Measurements from ENCODE around the gene AANAT. TPM values are rescaled to one million over a fixed set of nuclear protein-coding genes. Genes with fewer than 3 reads are reported as not detected.

AANAT gene
- polyA plus RNA-seq, 2 of the 4 experiments (the other 2 are of a cell fraction): 0.08 TPM; not detected in 1

DNA sequence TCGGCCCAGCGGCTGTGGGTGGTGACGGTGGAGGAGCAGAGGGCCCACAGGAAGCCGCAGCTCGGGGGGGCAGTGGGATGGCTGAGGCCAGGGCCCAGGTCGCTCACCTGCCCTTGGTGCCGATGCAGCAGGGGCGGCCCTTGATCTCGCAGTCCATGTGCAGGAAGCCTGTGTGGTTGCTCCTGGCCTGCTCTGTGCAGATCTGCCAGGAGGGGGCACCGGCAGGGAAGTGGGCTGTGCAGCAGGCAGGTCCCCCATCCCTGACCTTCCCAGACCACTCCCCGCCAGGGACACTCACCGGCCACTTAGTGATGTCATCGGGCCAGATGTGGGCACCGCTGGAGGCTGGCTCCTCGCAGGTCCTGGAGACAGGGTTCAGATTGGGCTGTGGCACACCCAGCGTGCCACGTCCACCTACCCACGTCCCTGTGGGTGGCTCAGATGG, 6.2 kb downstream of the AANAT start:
- ATAC-seq (peak; percentile 48 to 79; a peak in 4 of 6 replicates), DNase-seq (ENCODE audit: low read depth in 1 of 2, low spot score in 1 of 2) (peak in 1 of 2 experiments; percentile 49), FAIRE-seq (no peak)
- TF ChIP-seq NPAS2 (CRISPR knock-in tag; IDR thresholded peaks at IDR 0.05; ENCODE audit: borderline replicate concordance) (no peak), EHMT2 (IDR thresholded peaks at IDR 0.05; ENCODE audit: low read depth) (no peak), TFCP2L1 (CRISPR knock-in tag; IDR thresholded peaks at IDR 0.05) (no peak), SMC3 (IDR thresholded peaks at IDR 0.05) (peak; percentile 20; the same call in 1 of the 3 replicates), ESRRA (IDR thresholded peaks at IDR 0.05; ENCODE audit: borderline replicate concordance, low read length) (no peak)
- TF ChIP-seq, protein P1, sequence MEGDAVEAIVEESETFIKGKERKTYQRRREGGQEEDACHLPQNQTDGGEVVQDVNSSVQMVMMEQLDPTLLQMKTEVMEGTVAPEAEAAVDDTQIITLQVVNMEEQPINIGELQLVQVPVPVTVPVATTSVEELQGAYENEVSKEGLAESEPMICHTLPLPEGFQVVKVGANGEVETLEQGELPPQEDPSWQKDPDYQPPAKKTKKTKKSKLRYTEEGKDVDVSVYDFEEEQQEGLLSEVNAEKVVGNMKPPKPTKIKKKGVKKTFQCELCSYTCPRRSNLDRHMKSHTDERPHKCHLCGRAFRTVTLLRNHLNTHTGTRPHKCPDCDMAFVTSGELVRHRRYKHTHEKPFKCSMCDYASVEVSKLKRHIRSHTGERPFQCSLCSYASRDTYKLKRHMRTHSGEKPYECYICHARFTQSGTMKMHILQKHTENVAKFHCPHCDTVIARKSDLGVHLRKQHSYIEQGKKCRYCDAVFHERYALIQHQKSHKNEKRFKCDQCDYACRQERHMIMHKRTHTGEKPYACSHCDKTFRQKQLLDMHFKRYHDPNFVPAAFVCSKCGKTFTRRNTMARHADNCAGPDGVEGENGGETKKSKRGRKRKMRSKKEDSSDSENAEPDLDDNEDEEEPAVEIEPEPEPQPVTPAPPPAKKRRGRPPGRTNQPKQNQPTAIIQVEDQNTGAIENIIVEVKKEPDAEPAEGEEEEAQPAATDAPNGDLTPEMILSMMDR (IDR thresholded peaks at IDR 0.05): peak; percentile 28; the same call in 2 of the 3 replicates
- Histone ChIP-seq H3K4me2 (no peak overlapping the region), H3K4me3 (no peak overlapping the region), H3K9me3 (no peaks in the 10 kb centered on the region), H3K4me1 (no peaks in the 10 kb centered on the region), H3K27ac (no peak overlapping the region)
- WGBS (ENCODE audit: missing lambda C conversion rate): 84% methylated on average over 13 of the region's 18 CpGs
- POLR2A ChIA-PET: no interaction called here
- CTCF ChIA-PET: interaction anchor here (0.6 to 64.5 kb wide), 7 partner anchors 11 to 194 kb away, joined by 3 to 1994 read pairs (median 4); partner anchors contain the start of genes AANAT, RHBDF2 and UBE2O

DNA sequence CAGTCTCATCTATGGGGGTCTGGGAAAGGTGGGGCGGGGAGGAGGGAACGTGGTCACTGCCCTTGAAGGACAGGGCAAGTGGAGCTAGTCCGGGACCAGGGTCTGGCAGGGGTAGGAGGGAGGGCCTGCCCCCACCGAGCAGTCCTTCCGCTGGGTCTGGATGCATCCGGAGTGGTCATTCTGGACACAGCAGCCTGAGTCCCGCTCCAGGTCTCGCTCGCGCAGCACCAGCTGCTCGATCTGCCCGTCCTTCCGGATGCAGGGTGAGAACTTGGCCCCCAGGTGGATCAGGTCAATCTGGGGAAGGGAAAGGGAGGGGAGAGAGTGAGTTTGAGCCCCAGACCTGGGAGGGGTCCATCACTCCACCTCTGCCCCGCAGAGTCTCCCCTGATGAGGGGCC, 6.8 kb downstream of the AANAT start:
- Histone ChIP-seq H3K4me3 (no peak overlapping the region), H3K27ac (no peak overlapping the region), H3K4me2 (no peak overlapping the region), H3K9me3 (no peaks in the 10 kb centered on the region), H3K4me1 (no peaks in the 10 kb centered on the region)
- ATAC-seq (no peak), FAIRE-seq (no peak), DNase-seq (ENCODE audit: low read depth in 1 of 2, low spot score in 1 of 2) (no peak)
- POLR2A ChIA-PET: no interaction called here
- 96% methylated on average over 12 of the region's 14 CpGs for WGBS (ENCODE audit: missing lambda C conversion rate)
- CTCF ChIA-PET: interaction anchor here (1.2 to 64.5 kb wide), 5 partner anchors 12 to 171 kb away, joined by 3 to 1994 read pairs (median 8); partner anchors contain the start of genes AANAT, RHBDF2 and UBE2O
- TF ChIP-seq POLR2A (IDR thresholded peaks at IDR 0.05; ENCODE audit: low read length) (no peak), RNF2 (IDR thresholded peaks at IDR 0.05; ENCODE audit: borderline replicate concordance, low read depth) (no peak), KDM1A (IDR thresholded peaks at IDR 0.05; ENCODE audit: low read depth) (no peak), NFE2L2 (conservative IDR thresholded peaks at IDR 0.05; ENCODE audit: low read length) (no peak), CBX8 (IDR thresholded peaks at IDR 0.05) (no peak), TFCP2L1 (CRISPR knock-in tag; IDR thresholded peaks at IDR 0.05) (no peak), ESRRA (IDR thresholded peaks at IDR 0.05; ENCODE audit: borderline replicate concordance, low read length) (no peak), MAZ (IDR thresholded peaks at IDR 0.05; ENCODE audit: borderline replicate concordance, low read depth, low read length) (no peak), RCOR1 (IDR thresholded peaks at IDR 0.05; ENCODE audit: low read depth, low read length) (no peak)
- TF ChIP-seq, protein P2, sequence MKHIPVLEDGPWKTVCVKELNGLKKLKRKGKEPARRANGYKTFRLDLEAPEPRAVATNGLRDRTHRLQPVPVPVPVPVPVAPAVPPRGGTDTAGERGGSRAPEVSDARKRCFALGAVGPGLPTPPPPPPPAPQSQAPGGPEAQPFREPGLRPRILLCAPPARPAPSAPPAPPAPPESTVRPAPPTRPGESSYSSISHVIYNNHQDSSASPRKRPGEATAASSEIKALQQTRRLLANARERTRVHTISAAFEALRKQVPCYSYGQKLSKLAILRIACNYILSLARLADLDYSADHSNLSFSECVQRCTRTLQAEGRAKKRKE (CRISPR knock-in tag; IDR thresholded peaks at IDR 0.05; ENCODE audit: low read depth): no peak
- TF ChIP-seq, protein P3, sequence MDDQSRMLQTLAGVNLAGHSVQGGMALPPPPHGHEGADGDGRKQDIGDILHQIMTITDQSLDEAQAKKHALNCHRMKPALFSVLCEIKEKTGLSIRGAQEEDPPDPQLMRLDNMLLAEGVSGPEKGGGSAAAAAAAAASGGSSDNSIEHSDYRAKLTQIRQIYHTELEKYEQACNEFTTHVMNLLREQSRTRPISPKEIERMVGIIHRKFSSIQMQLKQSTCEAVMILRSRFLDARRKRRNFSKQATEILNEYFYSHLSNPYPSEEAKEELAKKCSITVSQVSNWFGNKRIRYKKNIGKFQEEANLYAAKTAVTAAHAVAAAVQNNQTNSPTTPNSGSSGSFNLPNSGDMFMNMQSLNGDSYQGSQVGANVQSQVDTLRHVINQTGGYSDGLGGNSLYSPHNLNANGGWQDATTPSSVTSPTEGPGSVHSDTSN (IDR thresholded peaks at IDR 0.05): no peak

DNA sequence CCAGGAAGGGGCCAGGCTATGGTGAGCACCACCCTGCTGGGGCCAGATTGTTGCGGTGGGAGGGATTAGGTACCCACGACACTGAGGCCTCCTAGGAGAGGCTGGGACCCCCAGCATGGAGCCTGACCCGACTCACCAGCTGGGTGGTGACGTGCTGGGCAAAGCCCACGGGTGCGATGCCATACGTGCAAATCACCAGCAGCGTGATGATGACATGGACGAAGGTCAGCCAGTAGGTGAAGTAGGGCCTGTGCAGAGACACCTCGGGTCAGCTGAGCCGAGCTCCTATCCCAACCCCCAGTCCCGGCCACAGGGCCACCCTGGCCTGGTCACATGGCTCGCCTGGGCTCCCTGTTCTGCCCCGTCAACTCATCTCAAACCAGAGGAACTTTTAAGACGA, 7.5 kb downstream of the AANAT start:
- ATAC-seq: no peak
- Histone ChIP-seq H3K9me3 (no peaks in the 10 kb centered on the region), H3K4me1 (no peaks in the 10 kb centered on the region), H3K4me2 (no peak overlapping the region), H3K4me3 (no peak overlapping the region), H3K27ac (no peak overlapping the region)
- ChIA-PET CTCF (interaction anchor here (0.8 to 64.5 kb wide), 7 partner anchors 12 to 172 kb away, joined by 3 to 1994 read pairs (median 4); partner anchors contain the start of genes AANAT, RHBDF2 and UBE2O), POLR2A (no interaction called here)
- 86% methylated on average over 14 of the region's 15 CpGs for WGBS (ENCODE audit: missing lambda C conversion rate)
- no peak for FAIRE-seq
- no peak for TF ChIP-seq ZSCAN20 (CRISPR knock-in tag; IDR thresholded peaks at IDR 0.05)
- no peak for TF ChIP-seq GATA3 (IDR thresholded peaks at IDR 0.05; ENCODE audit: borderline replicate concordance)
- no peak for TF ChIP-seq TFCP2L1 (CRISPR knock-in tag; IDR thresholded peaks at IDR 0.05)
- TF ChIP-seq NR3C1 (IDR thresholded peaks at IDR 0.05): no peak
- no peak for TF ChIP-seq PHF8 (IDR thresholded peaks at IDR 0.05; ENCODE audit: borderline replicate concordance, low read depth)
- no peak for TF ChIP-seq FOSB (CRISPR knock-in tag; IDR thresholded peaks at IDR 0.05)
- TF ChIP-seq HOXA7 (CRISPR knock-in tag; IDR thresholded peaks at IDR 0.05): no peak
- no peak for TF ChIP-seq BHLHE40 (IDR thresholded peaks at IDR 0.05; ENCODE audit: low read depth, low read length)
- no peak for DNase-seq (ENCODE audit: low read depth in 1 of 2, low spot score in 1 of 2)
